ENCODE results near the gene RFX2. TPM values are rescaled to one million over a fixed set of nuclear protein-coding genes. Genes with fewer than 3 reads are reported as not detected.

Gene RFX2
- total and polyA plus RNA-seq, 8 donors = 1.8 to 14.0 (median 3.4) TPM

DNA sequence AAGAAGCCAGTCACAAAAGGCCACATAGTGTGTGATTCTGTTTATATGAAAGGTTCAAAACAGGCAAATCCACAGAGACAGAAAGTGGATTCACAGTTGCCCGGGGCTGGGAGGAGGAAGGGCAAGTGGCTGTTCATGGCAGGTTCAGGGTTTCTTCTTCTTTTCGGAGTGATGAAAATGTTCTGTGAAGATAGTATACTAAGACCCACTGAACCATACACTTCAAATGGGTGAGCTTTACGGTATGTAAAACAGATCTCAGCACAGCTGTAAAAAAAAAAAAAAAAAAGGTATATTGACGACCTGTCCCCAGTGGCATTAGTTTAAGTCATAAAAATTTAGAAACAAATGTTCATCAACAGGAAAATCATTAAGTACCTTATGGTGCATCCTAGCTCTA is 32.2 kb downstream of the RFX2 start:
- Histone ChIP-seq H3K9me3 (no peaks in the 10 kb centered on the region), H3K27me3 (no peaks in the 10 kb centered on the region), H3K36me3 (no peaks in the 10 kb centered on the region), H3K4me1 (no peaks in the 10 kb centered on the region), H3K4me3 (no peak overlapping the region), H3K27ac (no peak overlapping the region)
- ATAC-seq = no peak
- intact Hi-C loops (cut with DNase I) = no loop called here
- no peak for DNase-seq
- WGBS, 2 donors = 66 to 84% methylated on average over 4 of the region's 4 CpGs
- TF ChIP-seq, protein P1, sequence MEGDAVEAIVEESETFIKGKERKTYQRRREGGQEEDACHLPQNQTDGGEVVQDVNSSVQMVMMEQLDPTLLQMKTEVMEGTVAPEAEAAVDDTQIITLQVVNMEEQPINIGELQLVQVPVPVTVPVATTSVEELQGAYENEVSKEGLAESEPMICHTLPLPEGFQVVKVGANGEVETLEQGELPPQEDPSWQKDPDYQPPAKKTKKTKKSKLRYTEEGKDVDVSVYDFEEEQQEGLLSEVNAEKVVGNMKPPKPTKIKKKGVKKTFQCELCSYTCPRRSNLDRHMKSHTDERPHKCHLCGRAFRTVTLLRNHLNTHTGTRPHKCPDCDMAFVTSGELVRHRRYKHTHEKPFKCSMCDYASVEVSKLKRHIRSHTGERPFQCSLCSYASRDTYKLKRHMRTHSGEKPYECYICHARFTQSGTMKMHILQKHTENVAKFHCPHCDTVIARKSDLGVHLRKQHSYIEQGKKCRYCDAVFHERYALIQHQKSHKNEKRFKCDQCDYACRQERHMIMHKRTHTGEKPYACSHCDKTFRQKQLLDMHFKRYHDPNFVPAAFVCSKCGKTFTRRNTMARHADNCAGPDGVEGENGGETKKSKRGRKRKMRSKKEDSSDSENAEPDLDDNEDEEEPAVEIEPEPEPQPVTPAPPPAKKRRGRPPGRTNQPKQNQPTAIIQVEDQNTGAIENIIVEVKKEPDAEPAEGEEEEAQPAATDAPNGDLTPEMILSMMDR (IDR thresholded peaks at IDR 0.05) = no peak
- FAIRE-seq = no peak

DNA sequence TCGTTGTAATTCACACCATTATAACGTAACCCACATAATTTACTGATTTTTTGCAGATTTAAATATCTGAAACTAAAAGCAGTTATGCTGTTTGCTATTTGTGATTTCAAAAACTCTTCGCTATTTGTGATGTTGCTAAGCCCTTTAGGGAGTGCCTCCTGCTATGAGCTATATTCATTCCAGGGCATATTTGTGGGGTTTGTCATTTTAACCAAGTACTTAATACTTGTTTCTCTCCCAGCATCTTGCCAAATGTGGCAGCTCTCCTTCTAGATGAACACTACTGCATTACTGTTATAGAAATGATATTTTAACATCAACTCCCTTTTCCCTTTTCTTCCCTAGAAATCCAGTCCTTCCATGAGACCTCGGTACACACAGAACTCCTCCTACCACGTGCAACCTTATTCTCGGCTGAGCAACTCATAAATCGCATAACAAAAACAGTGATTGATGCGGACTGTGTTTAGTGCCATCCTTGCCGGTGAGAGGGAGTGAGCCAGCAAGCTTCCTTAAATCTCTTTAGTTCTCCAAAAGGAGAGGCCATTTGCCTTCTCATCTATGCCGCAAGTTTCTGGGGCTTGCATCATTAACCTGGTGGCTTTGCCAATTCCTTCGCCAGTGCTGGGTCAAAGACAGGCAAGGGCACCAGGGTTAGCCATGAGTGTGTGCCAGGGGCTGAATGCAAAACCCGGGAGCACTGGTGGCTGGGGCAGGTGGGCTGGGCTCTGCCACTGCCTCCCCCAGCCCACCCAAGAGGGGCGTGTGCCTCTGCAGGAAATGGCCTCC is 33.4 kb downstream of the RFX2 start:
- no peak overlapping the region for H3K4me3 ChIP-seq
- ATAC-seq = peak in 1 of 4 donors; percentile 23
- WGBS, 2 donors = 57 to 73% methylated on average over 13 of the region's 13 CpGs
- H3K4me1 ChIP-seq = no peaks in the 10 kb centered on the region
- no peaks in the 10 kb centered on the region for H3K36me3 ChIP-seq
- DNase-seq = no peak
- FAIRE-seq = peak; percentile 45
- H3K9me3 ChIP-seq = no peaks in the 10 kb centered on the region
- no peaks in the 10 kb centered on the region for H3K27me3 ChIP-seq
- intact Hi-C loops (cut with DNase I) = no loop called here
- no peak overlapping the region for H3K27ac ChIP-seq
- TF ChIP-seq, protein P1 (IDR thresholded peaks at IDR 0.05) = no peak

DNA sequence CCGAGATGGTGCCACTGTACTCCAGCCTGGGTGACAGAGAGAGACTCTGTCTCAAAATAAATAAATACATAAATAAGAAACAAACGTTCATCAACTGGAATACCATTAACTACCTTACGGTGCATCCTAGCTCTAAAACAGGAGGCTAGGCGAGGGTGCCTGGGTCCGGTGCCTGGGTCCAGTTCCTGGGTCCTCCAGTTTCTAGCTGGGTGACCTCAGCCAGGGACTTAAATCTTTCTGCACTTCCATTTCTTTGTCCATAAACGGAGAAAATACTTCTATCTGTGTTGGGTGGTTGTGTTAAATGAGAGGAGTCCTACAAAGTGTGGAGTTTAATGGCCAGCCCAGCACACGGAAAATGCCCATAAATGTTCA is 34.0 kb downstream of the RFX2 start:
- no peaks in the 10 kb centered on the region for H3K9me3 ChIP-seq
- no peaks in the 10 kb centered on the region for H3K4me1 ChIP-seq
- TF ChIP-seq, protein P1 (IDR thresholded peaks at IDR 0.05) = no peak
- WGBS, 2 donors = 62 to 86% methylated on average over 7 of the region's 7 CpGs
- H3K4me3 ChIP-seq = no peak overlapping the region
- H3K27me3 ChIP-seq = no peaks in the 10 kb centered on the region
- no peak for FAIRE-seq
- H3K36me3 ChIP-seq = no peaks in the 10 kb centered on the region
- intact Hi-C loops (cut with DNase I) = no loop called here
- H3K27ac ChIP-seq = no peak overlapping the region
- DNase-seq = no peak
- no peak for ATAC-seq

DNA sequence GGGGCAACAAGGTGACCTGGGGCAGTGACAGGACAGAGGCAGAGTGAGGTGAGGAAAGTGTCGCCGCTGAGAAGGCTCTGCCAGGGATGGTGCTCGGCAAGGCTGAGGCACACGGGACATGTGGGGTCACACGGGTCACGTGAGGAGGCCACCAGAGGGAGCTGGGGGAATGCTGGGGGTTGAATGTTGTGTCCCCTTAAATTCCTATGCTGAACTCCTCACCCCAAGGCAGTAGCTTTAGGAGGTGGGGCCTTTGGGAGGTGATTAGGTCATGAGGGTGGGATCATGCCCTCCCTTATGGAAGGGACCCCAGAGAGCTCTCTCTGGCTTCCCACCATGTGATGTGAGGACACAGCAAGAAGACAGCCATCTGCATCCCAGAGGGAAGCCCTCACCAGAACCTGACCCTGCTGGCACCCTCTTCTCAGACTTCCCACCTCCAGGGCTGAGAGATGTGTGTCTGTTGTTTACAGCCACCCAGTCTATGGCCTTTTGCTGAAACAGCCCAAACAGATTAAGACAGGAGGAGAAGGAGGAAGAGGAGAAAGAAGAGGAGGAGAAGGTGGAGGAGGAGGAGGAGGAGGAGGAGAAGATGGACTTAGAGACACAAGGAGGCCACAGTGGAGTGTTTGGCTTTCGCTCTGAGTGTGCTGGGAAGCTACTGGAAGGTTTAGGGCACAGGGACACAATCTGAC is 35.4 kb downstream of the RFX2 start:
- TF ChIP-seq, protein P1 (IDR thresholded peaks at IDR 0.05) = no peak
- ATAC-seq (no peak), DNase-seq (no peak), FAIRE-seq (no peak)
- Histone ChIP-seq H3K36me3 (no peaks in the 10 kb centered on the region), H3K27ac (no peak overlapping the region), H3K4me1 (no peaks in the 10 kb centered on the region), H3K27me3 (no peaks in the 10 kb centered on the region), H3K9me3 (no peaks in the 10 kb centered on the region), H3K4me3 (no peak overlapping the region)
- intact Hi-C loops (cut with DNase I) = no loop called here
- 74 to 81% methylated on average over 7 of the region's 7 CpGs for WGBS, 2 donors

Data from pancreas (tissue), 10 donors.